Measurements from ENCODE around the gene DCAF8L1.

DNA sequence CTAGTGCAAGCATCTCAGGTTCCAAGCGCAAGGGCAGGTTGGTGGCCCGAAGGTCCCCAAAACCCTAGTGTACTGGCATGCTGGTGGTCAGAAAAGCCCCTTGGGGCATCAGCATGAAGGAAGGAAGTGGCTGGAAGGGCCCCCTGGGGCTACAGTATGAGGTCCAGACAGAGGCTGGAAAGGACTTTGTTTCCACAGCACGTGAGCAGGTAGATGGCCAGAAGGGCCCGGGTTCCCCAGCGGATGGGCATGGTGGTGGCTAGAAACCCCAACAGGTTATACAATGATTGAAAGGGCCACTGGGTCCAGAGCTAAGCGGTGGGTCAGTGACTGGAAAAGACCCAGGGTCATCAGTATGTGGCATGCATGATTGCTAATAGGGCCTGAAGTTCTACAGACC lies 34.7 kb upstream of the DCAF8L1 start:
- TF ChIP-seq, protein P1, sequence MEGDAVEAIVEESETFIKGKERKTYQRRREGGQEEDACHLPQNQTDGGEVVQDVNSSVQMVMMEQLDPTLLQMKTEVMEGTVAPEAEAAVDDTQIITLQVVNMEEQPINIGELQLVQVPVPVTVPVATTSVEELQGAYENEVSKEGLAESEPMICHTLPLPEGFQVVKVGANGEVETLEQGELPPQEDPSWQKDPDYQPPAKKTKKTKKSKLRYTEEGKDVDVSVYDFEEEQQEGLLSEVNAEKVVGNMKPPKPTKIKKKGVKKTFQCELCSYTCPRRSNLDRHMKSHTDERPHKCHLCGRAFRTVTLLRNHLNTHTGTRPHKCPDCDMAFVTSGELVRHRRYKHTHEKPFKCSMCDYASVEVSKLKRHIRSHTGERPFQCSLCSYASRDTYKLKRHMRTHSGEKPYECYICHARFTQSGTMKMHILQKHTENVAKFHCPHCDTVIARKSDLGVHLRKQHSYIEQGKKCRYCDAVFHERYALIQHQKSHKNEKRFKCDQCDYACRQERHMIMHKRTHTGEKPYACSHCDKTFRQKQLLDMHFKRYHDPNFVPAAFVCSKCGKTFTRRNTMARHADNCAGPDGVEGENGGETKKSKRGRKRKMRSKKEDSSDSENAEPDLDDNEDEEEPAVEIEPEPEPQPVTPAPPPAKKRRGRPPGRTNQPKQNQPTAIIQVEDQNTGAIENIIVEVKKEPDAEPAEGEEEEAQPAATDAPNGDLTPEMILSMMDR (IDR thresholded peaks at IDR 0.05) = no peak
- TF ChIP-seq EZH2phosphoT487 (IDR thresholded peaks at IDR 0.05) (no peak), EZH2 (IDR thresholded peaks at IDR 0.05) (no peak)
